Measurements from ENCODE around the gene MYBL2. TPM values are rescaled to one million over a fixed set of nuclear protein-coding genes. Genes with fewer than 3 reads are reported as not detected.

Gene MYBL2
- total RNA-seq, 1 experiment from 2014 or later, result 95.9 TPM

GRCh38 chr20:43731927-43732326, 65.0 kb downstream of the MYBL2 start:
- intact Hi-C loops (cut with micrococcal nuclease), result no loop called here
- ChIA-PET POLR2A (ENCODE audit: unreplicated experiment) (no interaction called here), CTCF (no interaction called here)
- H3K9me2 ChIP-seq (replicated peaks; ENCODE audit: low read length), result no peaks in the 10 kb centered on the region
- no peaks in the 10 kb centered on the region for H4K20me1 ChIP-seq (ENCODE audit: low read length)
- H3K79me2 ChIP-seq (ENCODE audit: low read length), result no peaks in the 10 kb centered on the region
- no peaks in the 10 kb centered on the region for H3K36me3 ChIP-seq (ENCODE audit: low read depth, low read length)
- H3K9me3 ChIP-seq (ENCODE audit: low read length), result no peaks in the 10 kb centered on the region
- H3K4me1 ChIP-seq (ENCODE audit: insufficient read depth, low read length), result peaks cover 16% of the 10 kb centered on the region
- H3F3A ChIP-seq (ENCODE audit: low read length, unreplicated experiment), result no peaks in the 10 kb centered on the region
- ATAC-seq (no peak), DNase-seq (no peak)
- BruUV-seq (replicated peaks), result no TSS peak
- no peak overlapping the region for H2AFZ ChIP-seq (ENCODE audit: low read length)
- H3K4me2 ChIP-seq (ENCODE audit: low read length), result no peak overlapping the region
- no peak for TF ChIP-seq EZH2 (IDR thresholded peaks at IDR 0.05; ENCODE audit: low read length, unreplicated experiment)
- TF ChIP-seq CTCF (conservative IDR thresholded peaks at IDR 0.05; ENCODE audit: low read depth, low read length), result no peak
- TF ChIP-seq EZH2phosphoT487 (IDR thresholded peaks at IDR 0.05; ENCODE audit: borderline replicate concordance, low read length), result no peak
- H3K4me3 ChIP-seq (ENCODE audit: low read length), result no peak overlapping the region
- no peak overlapping the region for H3K27ac ChIP-seq (ENCODE audit: low read length)
- H3K27me3 ChIP-seq (ENCODE audit: low read length), result no peaks in the 10 kb centered on the region
- no peak overlapping the region for H3K9ac ChIP-seq (ENCODE audit: low read length)

GRCh38 chr20:43736588-43737158, 69.8 kb downstream of the MYBL2 start:
- Histone ChIP-seq H4K20me1 (ENCODE audit: low read length) (no peaks in the 10 kb centered on the region), H3K9ac (ENCODE audit: low read length) (no peak overlapping the region), H3K27me3 (ENCODE audit: low read length) (no peaks in the 10 kb centered on the region), H3K4me2 (ENCODE audit: low read length) (no peak overlapping the region), H3K79me2 (ENCODE audit: low read length) (no peaks in the 10 kb centered on the region), H3K9me3 (ENCODE audit: low read length) (no peaks in the 10 kb centered on the region), H3K27ac (ENCODE audit: low read length) (no peak overlapping the region), H3K4me1 (ENCODE audit: insufficient read depth, low read length) (no peaks in the 10 kb centered on the region), H2AFZ (ENCODE audit: low read length) (no peak overlapping the region), H3K4me3 (ENCODE audit: low read length) (no peak overlapping the region), H3F3A (ENCODE audit: low read length, unreplicated experiment) (no peaks in the 10 kb centered on the region), H3K9me2 (replicated peaks; ENCODE audit: low read length) (no peaks in the 10 kb centered on the region), H3K36me3 (ENCODE audit: low read depth, low read length) (no peaks in the 10 kb centered on the region)
- ChIA-PET POLR2A (ENCODE audit: unreplicated experiment) (no interaction called here), CTCF (interaction anchor here (0.6 kb wide), 1 partner anchor 213 kb away, joined by 3 read pairs; no protein-coding TSS in a partner anchor)
- DNase-seq (no peak), ATAC-seq (no peak)
- intact Hi-C loops (cut with micrococcal nuclease), result no loop called here
- no TSS peak for BruUV-seq (replicated peaks)
- no peak for TF ChIP-seq EZH2 (IDR thresholded peaks at IDR 0.05; ENCODE audit: low read length, unreplicated experiment)
- no peak for TF ChIP-seq CTCF (conservative IDR thresholded peaks at IDR 0.05; ENCODE audit: low read depth, low read length)
- no peak for TF ChIP-seq EZH2phosphoT487 (IDR thresholded peaks at IDR 0.05; ENCODE audit: borderline replicate concordance, low read length)

- TF ChIP-seq EZH2phosphoT487 (IDR thresholded peaks at IDR 0.05; ENCODE audit: borderline replicate concordance, low read length), result no peak
- no peak for TF ChIP-seq CTCF (conservative IDR thresholded peaks at IDR 0.05; ENCODE audit: low read depth, low read length)
- no peak for TF ChIP-seq EZH2 (IDR thresholded peaks at IDR 0.05; ENCODE audit: low read length, unreplicated experiment)
- no peaks in the 10 kb centered on the region for H4K20me1 ChIP-seq (ENCODE audit: low read length)
- no peaks in the 10 kb centered on the region for H3K9me2 ChIP-seq (replicated peaks; ENCODE audit: low read length)
- no peaks in the 10 kb centered on the region for H3K9me3 ChIP-seq (ENCODE audit: low read length)
- H3K36me3 ChIP-seq (ENCODE audit: low read depth, low read length), result no peaks in the 10 kb centered on the region
- DNase-seq (no peak), ATAC-seq (no peak)
- H3K9ac ChIP-seq (ENCODE audit: low read length), result no peak overlapping the region
- intact Hi-C loops (cut with micrococcal nuclease), result no loop called here
- H3K27ac ChIP-seq (ENCODE audit: low read length), result no peak overlapping the region
- no peaks in the 10 kb centered on the region for H3K79me2 ChIP-seq (ENCODE audit: low read length)
- ChIA-PET CTCF (interaction anchor here (0.7 kb wide), 1 partner anchor 366 kb away, joined by 8 read pairs; no protein-coding TSS in a partner anchor), POLR2A (ENCODE audit: unreplicated experiment) (no interaction called here)
- BruUV-seq (replicated peaks), result no TSS peak
- H3K4me3 ChIP-seq (ENCODE audit: low read length), result no peak overlapping the region
- no peak overlapping the region for H3K4me2 ChIP-seq (ENCODE audit: low read length)
- no peaks in the 10 kb centered on the region for H3K27me3 ChIP-seq (ENCODE audit: low read length)
- H3K4me1 ChIP-seq (ENCODE audit: insufficient read depth, low read length), result no peaks in the 10 kb centered on the region
- H2AFZ ChIP-seq (ENCODE audit: low read length), result no peak overlapping the region
- H3F3A ChIP-seq (ENCODE audit: low read length, unreplicated experiment), result no peaks in the 10 kb centered on the region
Observed at GRCh38 chr20:43737925-43738324, 71.0 kb downstream of the MYBL2 start.

Measured in PC-3 (cell line).